BJ (cell line): ENCODE data around the gene PCDHGB4. TPM values are rescaled to one million over a fixed set of nuclear protein-coding genes. Genes with fewer than 3 reads are reported as not detected.

Experiments
- CTCF ChIA-PET: fragments of 350-600 bp; formaldehyde crosslinking; extraction: SDS; loops from one replicate; lab custom pipeline; 2021; ENCODE audit warnings: antibody characterized with exemption, inconsistent platforms; lab: Yijun Ruan, JAX
- POLR2A ChIA-PET: fragments of 300-600 bp; sonication (Branson Sonifier 250); formaldehyde crosslinking; extraction: SDS; loops from one replicate; lab custom pipeline; 2021; ENCODE audit warnings: antibody characterized with exemption; lab: Charles Lee
- DNase-seq: peaks from one replicate; pipeline ENCODE4 v3.0.0-alpha.2; 2011; ENCODE audit warnings: low read depth
- H3K27me3 ChIP-seq: 2 replicates; pipeline ENCODE4 v1.6.0; 2011; ENCODE audit warnings: low read length; ENCODE audit not compliant: control insufficient read depth, insufficient read depth
- H3K36me3 ChIP-seq: 2 replicates; pipeline ENCODE4 v1.5.1; 2011; ENCODE audit warnings: low read length; ENCODE audit not compliant: control insufficient read depth, insufficient read depth
- H3K4me3 ChIP-seq: 2 replicates; pipeline ENCODE4 v1.5.1; 2011; ENCODE audit warnings: low read depth, mild to moderate bottlenecking, control low read depth, low read length
- CTCF ChIP-seq: IDR thresholded peaks from 2 replicates; pipeline ENCODE4 v1.5.1; 2011; ENCODE audit warnings: low read depth, mild to moderate bottlenecking, control low read depth, inconsistent platforms, low read length, moderate library complexity; ENCODE audit not compliant: insufficient read depth
- polyA plus RNA-seq: library from polyadenylated mRNA; depleted of rRNA; stranded (reverse); fragments of >200 nt; gene quantifications from 2 replicates; pipeline ENCODE4 v1.2.3, GENCODE V29; 2011

Gene PCDHGB4
- polyA plus RNA-seq, 1 experiment, result 11.8 TPM

- H3K4me3 ChIP-seq, result peak within 1 kb of the TSS; percentile 36
- TF ChIP-seq CTCF, result peak; percentile 38
- POLR2A ChIA-PET, result no interaction called here
- no peak for DNase-seq
- no peaks in the 10 kb centered on the region for H3K27me3 ChIP-seq
- CTCF ChIA-PET, result interaction anchor here (1.0 to 3.1 kb wide), 18 partner anchors 8 to 212 kb away, joined by 3 to 16 read pairs (median 5); partner anchors contain the start of genes PCDHGA10, PCDHGA2, PCDHGA3 and PCDHGA5
- H3K36me3 ChIP-seq, result no peaks in the 10 kb centered on the region
These were observed 32.5 kb upstream of the PCDHGB4 start, which contains the start of gene PCDHGA4 for GRCh38 chr5:141354900-141355469. Gene PCDHGA4 (plus strand): TSS chr5:141355021. CDS start chr5:141355108, 87 bp downstream.

DNA sequence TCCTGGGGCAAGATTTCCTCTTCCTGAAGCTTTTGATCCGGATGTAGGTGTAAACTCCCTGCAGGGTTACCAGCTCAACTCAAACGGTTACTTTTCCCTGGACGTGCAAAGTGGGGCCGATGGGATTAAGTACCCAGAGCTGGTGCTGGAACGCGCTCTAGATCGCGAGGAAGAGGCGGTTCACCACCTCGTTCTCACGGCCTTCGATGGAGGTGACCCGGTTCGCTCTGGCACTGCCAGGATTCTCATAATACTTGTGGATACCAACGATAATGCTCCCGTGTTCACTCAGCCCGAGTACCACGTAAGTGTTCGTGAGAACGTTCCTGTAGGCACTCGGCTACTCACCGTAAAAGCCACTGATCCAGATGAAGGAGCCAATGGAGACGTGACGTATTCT, 31.9 kb upstream of the PCDHGB4 start:
- CTCF ChIA-PET, result interaction anchor here (1.0 to 3.1 kb wide), 18 partner anchors 9 to 211 kb away, joined by 3 to 16 read pairs (median 5); partner anchors contain the start of genes PCDHGA10, PCDHGA2, PCDHGA3 and PCDHGA5
- H3K27me3 ChIP-seq, result no peaks in the 10 kb centered on the region
- no peak for TF ChIP-seq CTCF
- H3K36me3 ChIP-seq, result no peaks in the 10 kb centered on the region
- H3K4me3 ChIP-seq, result no peak overlapping the region
- POLR2A ChIA-PET, result no interaction called here
- DNase-seq, result no peak

GRCh38 chr5:141356133-141356532, 31.4 kb upstream of the PCDHGB4 start:
- H3K27me3 ChIP-seq, result no peaks in the 10 kb centered on the region
- H3K36me3 ChIP-seq, result no peaks in the 10 kb centered on the region
- DNase-seq, result no peak
- POLR2A ChIA-PET, result no interaction called here
- CTCF ChIA-PET, result interaction anchor here (1.1 to 3.1 kb wide), 13 partner anchors 8 to 211 kb away, joined by 3 to 16 read pairs (median 5); partner anchors contain the start of genes PCDHGA10, PCDHGA2, PCDHGA3 and PCDHGA5
- H3K4me3 ChIP-seq, result no peak overlapping the region
- no peak for TF ChIP-seq CTCF

DNA sequence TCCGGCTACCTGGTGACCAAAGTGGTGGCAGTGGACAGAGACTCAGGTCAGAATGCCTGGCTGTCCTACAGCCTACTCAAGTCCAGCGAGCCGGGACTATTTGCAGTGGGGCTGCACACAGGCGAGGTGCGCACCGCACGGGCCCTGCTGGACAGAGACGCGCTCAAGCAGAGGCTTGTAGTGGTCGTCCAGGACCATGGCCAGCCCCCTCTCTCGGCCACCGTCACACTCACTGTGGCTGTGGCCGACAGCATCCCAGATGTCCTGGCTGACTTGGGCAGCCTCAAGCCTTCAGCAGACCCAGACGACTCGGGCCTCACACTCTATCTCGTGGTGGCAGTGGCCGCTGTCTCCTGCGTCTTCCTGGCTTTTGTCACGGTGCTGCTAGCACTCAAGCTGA, 30.5 kb upstream of the PCDHGB4 start:
- POLR2A ChIA-PET, result no interaction called here
- no peak for TF ChIP-seq CTCF
- CTCF ChIA-PET, result interaction anchor here (1.0 to 2.7 kb wide), 4 partner anchors 13 to 210 kb away, joined by 3 to 11 read pairs (median 10); partner anchors contain the start of gene PCDHGB3
- no peak overlapping the region for H3K4me3 ChIP-seq
- DNase-seq, result no peak
- no peaks in the 10 kb centered on the region for H3K36me3 ChIP-seq
- 0 out of 2 replicates have a peak, but pooled peaks cover 2% of the 10 kb centered on the region for H3K27me3 ChIP-seq

DNA sequence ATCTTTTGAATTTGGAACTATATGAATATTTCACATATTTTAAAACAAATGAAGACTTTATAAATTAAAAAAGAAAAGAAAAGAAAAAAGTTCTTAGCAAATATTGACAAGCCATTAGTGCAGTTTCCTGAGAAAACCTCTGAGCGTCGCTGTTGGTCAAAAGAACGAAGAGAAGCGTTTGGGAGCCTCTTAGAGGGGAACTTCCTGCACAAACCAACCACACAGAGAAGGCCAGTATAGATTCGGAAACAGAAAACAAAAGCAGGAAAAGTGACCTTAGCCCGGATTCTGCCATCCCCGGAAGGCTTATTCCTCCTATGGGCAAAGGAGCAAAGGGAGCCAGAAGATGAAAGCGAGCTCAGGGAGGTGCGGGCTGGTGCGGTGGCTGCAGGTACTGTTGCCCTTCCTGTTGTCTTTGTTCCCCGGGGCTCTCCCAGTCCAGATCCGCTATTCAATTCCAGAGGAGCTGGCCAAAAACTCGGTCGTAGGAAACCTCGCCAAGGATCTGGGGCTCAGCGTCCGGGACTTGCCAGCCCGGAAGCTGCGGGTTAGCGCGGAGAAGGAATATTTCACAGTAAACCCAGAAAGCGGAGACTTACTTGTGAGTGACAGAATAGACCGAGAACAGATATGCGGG, 27.6 kb upstream of the PCDHGB4 start, which contains the start of gene PCDHGB2:
Gene PCDHGB2 (plus strand): TSS at position 205 of the 637 bp plus-strand sequence. CDS start 142 bp downstream, at position 347.
- ChIA-PET CTCF (interaction anchor here (0.6 to 2.8 kb wide), 7 partner anchors 17 to 207 kb away, joined by 3 to 9 read pairs (median 4); partner anchors contain the start of gene PCDHGA2), POLR2A (no interaction called here)
- DNase-seq, result no peak
- Histone ChIP-seq H3K27me3 (0 out of 2 replicates have a peak, but pooled peaks cover 2% of the 10 kb centered on the region), H3K4me3 (peak within 1 kb of the TSS; percentile 36), H3K36me3 (no peaks in the 10 kb centered on the region)
- TF ChIP-seq CTCF, result peak; percentile 51
